Fibroblast of lung (primary cell): ENCODE data around the gene MAP3K4. TPM values are rescaled to one million over a fixed set of nuclear protein-coding genes. Genes with fewer than 3 reads are reported as not detected.

Source experiments
- DNase-seq, 2 donors: peaks; one replicate each; pipeline versions ENCODE4 v3.0.0 to v3.0.0-alpha.2; 2010; ENCODE audit warnings: low read depth in 2 of 2
- H2AFZ ChIP-seq: 2 replicates; pipeline ENCODE4 v1.5.1; 2012; ENCODE audit warnings: low read length, control low read depth, inconsistent platforms
- H3K27ac ChIP-seq: 2 replicates; pipeline ENCODE4 v1.5.1; 2011; ENCODE audit warnings: low read length, control low read depth; ENCODE audit not compliant: insufficient read depth
- H3K27me3 ChIP-seq: 2 replicates; pipeline ENCODE4 v1.5.1; 2011; ENCODE audit warnings: mild to moderate bottlenecking, low read length; ENCODE audit not compliant: control insufficient read depth, insufficient read depth
- H3K36me3 ChIP-seq: 2 replicates; pipeline ENCODE4 v1.5.1; 2011; ENCODE audit warnings: low read length; ENCODE audit not compliant: control insufficient read depth, insufficient read depth
- H3K4me1 ChIP-seq: 2 replicates; pipeline ENCODE4 v1.5.1; 2011; ENCODE audit warnings: low read length; ENCODE audit not compliant: control insufficient read depth, insufficient read depth; ENCODE audit errors: extremely low read depth
- H3K4me2 ChIP-seq: 2 replicates; pipeline ENCODE4 v1.5.1; 2011; ENCODE audit warnings: low read length, control low read depth; ENCODE audit not compliant: insufficient read depth; ENCODE audit errors: extremely low read depth
- H3K4me3 ChIP-seq, 4 experiments: fragments of 200-600 bp in 1 of 4; sonication (generic) in 1 of 4; replicated peaks in 1 of 4; 2 replicates each; pipeline ENCODE4 v1.5.1; 2011 to 2016; ENCODE audit warnings: low read length in 4 of 4, low read depth in 3 of 4, mild to moderate bottlenecking in 3 of 4, control low read depth in 2 of 4, inconsistent platforms in 1 of 4, mixed read lengths in 1 of 4; ENCODE audit not compliant: insufficient read depth in 1 of 4; ENCODE audit errors: control extremely low read depth in 1 of 4
- H3K79me2 ChIP-seq: 2 replicates; pipeline ENCODE4 v1.5.1; 2012; ENCODE audit warnings: mild to moderate bottlenecking, low read length, inconsistent platforms; ENCODE audit not compliant: control insufficient read depth, insufficient read depth
- H3K9ac ChIP-seq: 2 replicates; pipeline ENCODE4 v1.5.1; 2011; ENCODE audit warnings: mild to moderate bottlenecking, low read length, control low read depth; ENCODE audit not compliant: insufficient read depth
- H3K9me3 ChIP-seq: 2 replicates; pipeline ENCODE4 v1.5.1; 2012; ENCODE audit warnings: low read depth, low read length; ENCODE audit not compliant: control insufficient read depth, insufficient read depth
- H4K20me1 ChIP-seq: 2 replicates; pipeline ENCODE4 v1.5.1; 2011; ENCODE audit warnings: low read length; ENCODE audit not compliant: control insufficient read depth, insufficient read depth; ENCODE audit errors: extremely low read depth
- CTCF ChIP-seq, 2 donors: IDR thresholded peaks in 1 of 2; conservative IDR thresholded peaks in 1 of 2; 1 replicate in 1 of 2; 2 replicates in 1 of 2; pipeline ENCODE4 v1.5.1; 2011 to 2012; ENCODE audit warnings: low read length in 2 of 2, control low read depth in 1 of 2, inconsistent platforms in 1 of 2, low read depth in 1 of 2, mild to moderate bottlenecking in 1 of 2
- EZH2 ChIP-seq: IDR thresholded peaks from 2 replicates; pipeline ENCODE4 v1.5.1; 2012; ENCODE audit warnings: low read length, control low read depth, mild to moderate bottlenecking; ENCODE audit errors: missing control alignments
- polyA plus RNA-seq, 2 donors: library from polyadenylated mRNA; depleted of rRNA in 1 of 2; stranded (reverse) in 1 of 2; unstranded in 1 of 2; fragments of >200 nt; gene quantifications; 2 replicates each; pipeline ENCODE4 v1.2.1, GENCODE V29; 2011 to 2012; ENCODE audit warnings: missing spikeins in 1 of 2
- total RNA-seq: library from RNA; depleted of rRNA; stranded (reverse); fragments of >200 nt; gene quantifications from 2 replicates; pipeline ENCODE4 v1.2.1, GENCODE V29; 2014

Gene MAP3K4
- total and polyA plus RNA-seq, 2 donors (not counting 1 experiment from before 2014, with no cell fraction given), result 9.1 to 44.4 TPM

GRCh38 chr6:160992061-160992979, 751 bp downstream of the MAP3K4 start:
- no peaks in the 10 kb centered on the region for H3K9me3 ChIP-seq
- no peaks in the 10 kb centered on the region for H3K4me1 ChIP-seq
- no peaks in the 10 kb centered on the region for H3K36me3 ChIP-seq
- peak overlapping the region; percentile 77 for H3K4me2 ChIP-seq
- peaks cover 30% of the 10 kb centered on the region for H3K79me2 ChIP-seq
- H3K27me3 ChIP-seq, result no peaks in the 10 kb centered on the region
- H3K9ac ChIP-seq, result peak overlapping the region; percentile 78
- H3K27ac ChIP-seq, result peak overlapping the region; percentile 87
- no peaks in the 10 kb centered on the region for H4K20me1 ChIP-seq
- DNase-seq, result peak; percentile 73 to 84
- TF ChIP-seq CTCF (conservative IDR thresholded peaks at IDR 0.05 in 1 of 2, IDR thresholded peaks at IDR 0.05 in 1 of 2; ENCODE audit: low read depth in 1 of 2, low read length in 2 of 2) (peak; percentile 73 to 79), EZH2 (no peak)
- peak overlapping the region; percentile 71 to 97 (median 74) for H3K4me3 ChIP-seq
- H2AFZ ChIP-seq, result peak overlapping the region; percentile 13

- TF ChIP-seq EZH2, result no peak
- TF ChIP-seq CTCF (conservative IDR thresholded peaks at IDR 0.05 in 1 of 2, IDR thresholded peaks at IDR 0.05 in 1 of 2; ENCODE audit: low read depth in 1 of 2, low read length in 2 of 2), result no peak
- Histone ChIP-seq H3K36me3 (no peaks in the 10 kb centered on the region), H3K27ac (no peak overlapping the region), H3K9me3 (no peaks in the 10 kb centered on the region), H2AFZ (no peak overlapping the region), H3K27me3 (no peaks in the 10 kb centered on the region), H3K79me2 (peaks cover 37% of the 10 kb centered on the region), H3K4me3 (peak overlapping the region; percentile 71 to 97 (median 74)), H3K4me2 (peak overlapping the region; percentile 77), H4K20me1 (no peaks in the 10 kb centered on the region), H3K4me1 (no peaks in the 10 kb centered on the region), H3K9ac (no peak overlapping the region)
- DNase-seq, result no peak
Measured at GRCh38 chr6:160992980-160993314, 1.4 kb downstream of the MAP3K4 start.

GRCh38 chr6:160995271-160995670, 3.7 kb downstream of the MAP3K4 start:
- Histone ChIP-seq H3K79me2 (peaks cover 40% of the 10 kb centered on the region), H3K9ac (no peak overlapping the region), H3K27ac (no peak overlapping the region), H2AFZ (no peak overlapping the region), H3K4me3 (no peak overlapping the region), H3K4me1 (no peaks in the 10 kb centered on the region), H3K36me3 (no peaks in the 10 kb centered on the region), H3K27me3 (no peaks in the 10 kb centered on the region), H3K9me3 (no peaks in the 10 kb centered on the region), H4K20me1 (no peaks in the 10 kb centered on the region), H3K4me2 (no peak overlapping the region)
- TF ChIP-seq CTCF (conservative IDR thresholded peaks at IDR 0.05 in 1 of 2, IDR thresholded peaks at IDR 0.05 in 1 of 2; ENCODE audit: low read depth in 1 of 2, low read length in 2 of 2) (no peak), EZH2 (no peak)
- no peak for DNase-seq
